ENCODE data around the gene TRAPPC5. TPM values are rescaled to one million over a fixed set of nuclear protein-coding genes. Genes with fewer than 3 reads are reported as not detected.

Gene TRAPPC5
- total RNA-seq, 4 donors from 2014 or later: 63.0 to 144 (median 103) TPM

- Histone ChIP-seq H3K36me3 (no peaks in the 10 kb centered on the region), H3K4me3 (no peak overlapping the region), H3K27ac (no peak overlapping the region), H3K9me3 (no peaks in the 10 kb centered on the region), H3K27me3 (peaks cover 6% of the 10 kb centered on the region), H3K4me1 (no peaks in the 10 kb centered on the region)
- no peak for DNase-seq (ENCODE audit: low spot score in 2 of 2)
- WGBS: 81% methylated on average over 6 of the region's 6 CpGs
- TF ChIP-seq EP300 (IDR thresholded peaks at IDR 0.05): no peak
- TF ChIP-seq POLR2AphosphoS5 (IDR thresholded peaks at IDR 0.05): no peak
- TF ChIP-seq POLR2A (IDR thresholded peaks at IDR 0.05): no peak
- TF ChIP-seq CTCF (IDR thresholded peaks at IDR 0.05): no peak
Observed at GRCh38 chr19:7720351-7720750, 39.7 kb downstream of the TRAPPC5 start.

DNA sequence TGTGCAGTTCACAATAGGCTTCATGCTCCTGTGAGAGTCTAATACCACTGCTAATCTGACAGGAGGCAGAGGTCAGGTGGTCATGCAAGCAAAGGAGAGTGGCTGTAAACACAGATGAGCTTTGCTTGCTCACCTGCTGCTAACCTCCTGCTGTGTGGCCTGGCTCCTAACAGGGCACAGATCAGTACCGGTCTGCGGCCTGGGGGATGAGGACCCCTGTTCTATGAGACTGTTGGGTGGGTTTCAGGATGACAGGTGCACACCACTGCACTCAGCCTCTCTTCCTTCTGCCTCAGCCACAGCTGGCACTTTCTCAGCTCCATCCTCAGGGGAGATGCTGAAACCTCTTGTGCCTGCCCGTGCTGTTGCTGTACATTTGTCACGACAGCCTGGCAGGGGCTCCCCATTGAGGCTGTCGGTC is 41.6 kb downstream of the TRAPPC5 start:
- 59% methylated on average over 3 of the region's 5 CpGs for WGBS
- TF ChIP-seq POLR2A (IDR thresholded peaks at IDR 0.05): no peak
- TF ChIP-seq POLR2AphosphoS5 (IDR thresholded peaks at IDR 0.05): no peak
- no peak for TF ChIP-seq CTCF (IDR thresholded peaks at IDR 0.05)
- TF ChIP-seq EP300 (IDR thresholded peaks at IDR 0.05): no peak
- H3K4me1 ChIP-seq: no peaks in the 10 kb centered on the region
- peaks cover 16% of the 10 kb centered on the region for H3K27me3 ChIP-seq
- DNase-seq (ENCODE audit: low spot score in 2 of 2): no peak
- no peaks in the 10 kb centered on the region for H3K36me3 ChIP-seq
- no peak overlapping the region for H3K4me3 ChIP-seq
- no peak overlapping the region for H3K27ac ChIP-seq
- H3K9me3 ChIP-seq: no peaks in the 10 kb centered on the region

GRCh38 chr19:7725791-7726190 is 45.2 kb downstream of the TRAPPC5 start:
- 71% methylated on average over 2 of the region's 2 CpGs for WGBS

GRCh38 chr19:7729211-7729610 is 48.6 kb downstream of the TRAPPC5 start:
- WGBS: 9% methylated on average over 13 of the region's 16 CpGs

More at GRCh38 chr19:7725791-7726190, 45.2 kb downstream of the TRAPPC5 start:
- peaks cover 51% of the 10 kb centered on the region for H3K27me3 ChIP-seq
- no peak for DNase-seq (ENCODE audit: low spot score in 2 of 2)
- H3K4me1 ChIP-seq: peaks cover 15% of the 10 kb centered on the region
- H3K9me3 ChIP-seq: no peaks in the 10 kb centered on the region
- no peaks in the 10 kb centered on the region for H3K36me3 ChIP-seq
- TF ChIP-seq POLR2A (IDR thresholded peaks at IDR 0.05): no peak
- TF ChIP-seq POLR2AphosphoS5 (IDR thresholded peaks at IDR 0.05): no peak
- TF ChIP-seq EP300 (IDR thresholded peaks at IDR 0.05): no peak
- no peak for TF ChIP-seq CTCF (IDR thresholded peaks at IDR 0.05)
- H3K4me3 ChIP-seq: no peak overlapping the region
- no peak overlapping the region for H3K27ac ChIP-seq

DNA sequence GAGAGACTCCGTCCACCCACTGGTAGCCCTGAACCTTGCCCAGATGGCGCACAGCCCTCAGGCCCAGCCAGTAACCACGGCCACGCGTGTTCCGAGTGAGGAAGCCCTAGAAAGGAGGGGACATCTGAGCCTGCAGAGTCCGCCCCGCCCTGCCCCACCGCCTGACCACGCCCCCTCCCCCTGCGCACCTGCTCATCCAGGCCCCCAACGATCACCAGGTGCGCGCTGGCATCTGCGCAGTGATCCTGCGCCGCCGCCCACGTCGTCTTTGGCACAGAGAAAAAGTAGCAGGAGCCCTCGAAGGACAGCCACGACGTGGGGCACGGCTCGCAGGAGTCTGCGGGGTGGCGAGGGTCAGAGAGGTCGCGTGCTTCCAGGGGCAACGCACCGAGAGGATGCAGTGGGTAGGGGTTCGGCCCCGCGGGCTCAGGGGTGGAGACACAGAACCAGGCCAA is 49.2 kb downstream of the TRAPPC5 start:
- Histone ChIP-seq H3K9me3 (no peaks in the 10 kb centered on the region), H3K27me3 (peaks cover 65% of the 10 kb centered on the region), H3K36me3 (no peaks in the 10 kb centered on the region), H3K27ac (no peak overlapping the region), H3K4me3 (no peak overlapping the region), H3K4me1 (peaks cover 15% of the 10 kb centered on the region)
- WGBS: 18% methylated on average over 4 of the region's 34 CpGs
- DNase-seq (ENCODE audit: low spot score in 2 of 2): no peak
- TF ChIP-seq EP300 (IDR thresholded peaks at IDR 0.05): no peak
- TF ChIP-seq CTCF (IDR thresholded peaks at IDR 0.05): no peak
- no peak for TF ChIP-seq POLR2A (IDR thresholded peaks at IDR 0.05)

More at GRCh38 chr19:7729211-7729610, 48.6 kb downstream of the TRAPPC5 start:
- peaks cover 15% of the 10 kb centered on the region for H3K4me1 ChIP-seq
- no peak overlapping the region for H3K4me3 ChIP-seq
- no peak overlapping the region for H3K27ac ChIP-seq
- peaks cover 61% of the 10 kb centered on the region for H3K27me3 ChIP-seq
- H3K36me3 ChIP-seq: no peaks in the 10 kb centered on the region
- no peaks in the 10 kb centered on the region for H3K9me3 ChIP-seq
- DNase-seq (ENCODE audit: low spot score in 2 of 2): no peak
- no peak for TF ChIP-seq POLR2AphosphoS5 (IDR thresholded peaks at IDR 0.05)
- no peak for TF ChIP-seq POLR2A (IDR thresholded peaks at IDR 0.05)
- TF ChIP-seq CTCF (IDR thresholded peaks at IDR 0.05): no peak
- TF ChIP-seq EP300 (IDR thresholded peaks at IDR 0.05): no peak

Data from suprapubic skin (tissue), 4 donors.